Measurements from ENCODE around the gene CFAP251.

GRCh38 chr12:121908702-121909101, 9.7 kb upstream of the CFAP251 start:
- TF ChIP-seq CTCF (IDR thresholded peaks at IDR 0.05) (no peak), POLR2A (IDR thresholded peaks at IDR 0.05) (no peak)
